Hepatocyte (in vitro differentiated cells): ENCODE data around the gene SLAMF9. TPM values are rescaled to one million over a fixed set of nuclear protein-coding genes. Genes with fewer than 3 reads are reported as not detected.

Experiments used
- DNase-seq: peaks from one replicate; pipeline ENCODE4 v3.0.0-alpha.2; 2016; ENCODE audit warnings: low spot score
- H2AFZ ChIP-seq: fragments of 200-600 bp; sonication (generic); 2 replicates; pipeline ENCODE4 v1.6.0; 2016; ENCODE audit warnings: antibody characterized with exemption, mild to moderate bottlenecking
- H3K27ac ChIP-seq: fragments of 200-600 bp; sonication (generic); 2 replicates; pipeline ENCODE4 v1.5.1; 2016; ENCODE audit warnings: mild to moderate bottlenecking
- H3K27me3 ChIP-seq: fragments of 200-600 bp; sonication (generic); 2 replicates; pipeline ENCODE4 v1.6.1; 2016
- H3K36me3 ChIP-seq: fragments of 200-600 bp; sonication (generic); replicated peaks from 2 replicates; pipeline ENCODE4 v1.5.1; 2016; ENCODE audit warnings: low read depth; ENCODE audit not compliant: insufficient read depth
- H3K4me1 ChIP-seq: fragments of 200-600 bp; sonication (generic); 2 replicates; pipeline ENCODE4 v1.5.1; 2016; ENCODE audit warnings: mild to moderate bottlenecking, moderate library complexity; ENCODE audit not compliant: insufficient read depth
- H3K4me2 ChIP-seq: fragments of 200-600 bp; sonication (generic); 2 replicates; pipeline ENCODE4 v1.6.0; 2016
- H3K4me3 ChIP-seq: fragments of 200-600 bp; sonication (generic); 2 replicates; pipeline ENCODE4 v1.5.1; 2016; ENCODE audit warnings: mild to moderate bottlenecking
- H3K79me2 ChIP-seq: fragments of 200-600 bp; sonication (generic); 2 replicates; pipeline ENCODE4 v1.6.0; 2017; ENCODE audit warnings: mild to moderate bottlenecking
- H3K9me2 ChIP-seq: fragments of 200-600 bp; sonication (generic); replicated peaks from 2 replicates; pipeline ENCODE4 v1.6.0; 2017; ENCODE audit warnings: mild to moderate bottlenecking; ENCODE audit not compliant: insufficient read depth
- H3K9me3 ChIP-seq: fragments of 200-600 bp; sonication (generic); 2 replicates; pipeline ENCODE4 v1.5.1; 2016; ENCODE audit warnings: low read depth, mild to moderate bottlenecking
- H4K20me1 ChIP-seq: fragments of 200-600 bp; sonication (generic); 2 replicates; pipeline ENCODE4 v1.6.0; 2016; ENCODE audit warnings: mild to moderate bottlenecking; ENCODE audit not compliant: insufficient read depth, poor library complexity, severe bottlenecking
- CTCF ChIP-seq: fragments of 200-600 bp; sonication (generic); IDR thresholded peaks from 2 replicates; pipeline ENCODE4 v1.5.1; 2016; ENCODE audit warnings: antibody characterized with exemption, mild to moderate bottlenecking; ENCODE audit not compliant: poor library complexity
- EZH2 ChIP-seq: fragments of 200-600 bp; sonication (generic); IDR thresholded peaks from 2 replicates; pipeline ENCODE4 v1.6.1; 2016; ENCODE audit warnings: antibody characterized with exemption, mild to moderate bottlenecking, borderline replicate concordance
- EZH2phosphoT487 ChIP-seq: fragments of 200-600 bp; sonication (generic); IDR thresholded peaks from one replicate; pipeline ENCODE4 v1.6.1; 2018; ENCODE audit warnings: antibody characterized with exemption, mild to moderate bottlenecking, low read depth, moderate library complexity; ENCODE audit not compliant: unreplicated experiment, severe bottlenecking
- WGBS: methylation state at CpG from one replicate; pipeline ENCODE4 v1.1.6; 2016; ENCODE audit warnings: low lambda C conversion rate; ENCODE audit errors: missing lambda C conversion rate; 5-methylcytosine and 5-hydroxymethylcytosine counted together
- polyA plus RNA-seq: library from polyadenylated mRNA; unstranded; fragments of >200 nt; fragmentation: Nextera tagmentation; extraction: Ambion mirVana; gene quantifications from 2 replicates; pipeline ENCODE4 v1.2.1, GENCODE V29; 2016
- total RNA-seq: library from RNA; depleted of rRNA; stranded (reverse); fragments of >200 nt; gene quantifications from 2 replicates; pipeline ENCODE4 v1.2.3, GENCODE V29; 2014

SLAMF9 gene
- total and polyA plus RNA-seq, 2 experiments from 2014 or later, result not detected

GRCh38 chr1:159920202-159920601 lies 33.8 kb downstream of the SLAMF9 start:
- H3K4me1 ChIP-seq, result peaks cover 36% of the 10 kb centered on the region
- H3K4me2 ChIP-seq, result no peak overlapping the region
- DNase-seq, result no peak
- no peak overlapping the region for H3K27ac ChIP-seq
- H3K36me3 ChIP-seq, result no peaks in the 10 kb centered on the region
- no peaks in the 10 kb centered on the region for H4K20me1 ChIP-seq
- no peak for TF ChIP-seq EZH2phosphoT487
- no peak for TF ChIP-seq CTCF
- no peak for TF ChIP-seq EZH2
- no peaks in the 10 kb centered on the region for H3K27me3 ChIP-seq
- WGBS, result 92% methylated on average over 10 of the region's 10 CpGs
- no peak overlapping the region for H3K4me3 ChIP-seq
- no peaks in the 10 kb centered on the region for H3K9me3 ChIP-seq
- H2AFZ ChIP-seq, result no peak overlapping the region
- H3K9me2 ChIP-seq, result no peaks in the 10 kb centered on the region
- H3K79me2 ChIP-seq, result peaks cover 26% of the 10 kb centered on the region

- Histone ChIP-seq H3K79me2 (peaks cover 19% of the 10 kb centered on the region), H4K20me1 (no peaks in the 10 kb centered on the region)
Measured at GRCh38 chr1:159919236-159919865, 34.7 kb downstream of the SLAMF9 start.

GRCh38 chr1:159918352-159919200 lies 35.5 kb downstream of the SLAMF9 start:
- no peaks in the 10 kb centered on the region for H3K36me3 ChIP-seq
- H2AFZ ChIP-seq, result no peak overlapping the region
- no peaks in the 10 kb centered on the region for H3K27me3 ChIP-seq
- WGBS, result 93% methylated on average over 13 of the region's 13 CpGs
- TF ChIP-seq CTCF (no peak), EZH2 (no peak), EZH2phosphoT487 (no peak)
- H3K9me3 ChIP-seq, result no peaks in the 10 kb centered on the region
- H3K79me2 ChIP-seq, result peaks cover 19% of the 10 kb centered on the region
- H3K4me2 ChIP-seq, result no peak overlapping the region
- no peak overlapping the region for H3K4me3 ChIP-seq
- DNase-seq, result no peak
- H3K27ac ChIP-seq, result no peak overlapping the region
- no peaks in the 10 kb centered on the region for H4K20me1 ChIP-seq
- H3K4me1 ChIP-seq, result peaks cover 41% of the 10 kb centered on the region
- H3K9me2 ChIP-seq, result no peaks in the 10 kb centered on the region

More at GRCh38 chr1:159919236-159919865, 34.7 kb downstream of the SLAMF9 start:
- no peaks in the 10 kb centered on the region for H3K9me2 ChIP-seq
- H3K4me2 ChIP-seq, result no peak overlapping the region
- no peaks in the 10 kb centered on the region for H3K27me3 ChIP-seq
- no peak overlapping the region for H3K4me3 ChIP-seq
- H2AFZ ChIP-seq, result no peak overlapping the region
- no peaks in the 10 kb centered on the region for H3K36me3 ChIP-seq
- peaks cover 38% of the 10 kb centered on the region for H3K4me1 ChIP-seq
- H3K9me3 ChIP-seq, result no peaks in the 10 kb centered on the region
- no peak overlapping the region for H3K27ac ChIP-seq
- WGBS, result 98% methylated on average over 10 of the region's 10 CpGs
- no peak for TF ChIP-seq EZH2phosphoT487
- no peak for TF ChIP-seq CTCF
- no peak for TF ChIP-seq EZH2
- DNase-seq, result no peak
